Neutrophil (primary cell): ENCODE measurements around the gene ACACA.

Source experiments
- H3K27ac ChIP-seq: fragments of 200-600 bp; sonication (generic); 2 replicates; pipeline ENCODE4 v1.5.1; 2016; ENCODE audit warnings: mild to moderate bottlenecking, moderate library complexity
- H3K27me3 ChIP-seq: fragments of 200-600 bp; sonication (generic); 2 replicates; pipeline ENCODE4 v1.6.0; 2016; ENCODE audit warnings: mild to moderate bottlenecking
- H3K36me3 ChIP-seq: fragments of 200-600 bp; sonication (generic); 2 replicates; pipeline ENCODE4 v1.5.1; 2017
- H3K4me1 ChIP-seq, 2 experiments: fragments of 200-600 bp in 1 of 2; sonication (generic) in 1 of 2; 1 replicate in 1 of 2; 2 replicates in 1 of 2; pipeline versions ENCODE4 v1.5.1 to v1.6.1; 2013 to 2016; ENCODE audit warnings: low read depth in 1 of 2, low read length in 1 of 2, mild to moderate bottlenecking in 1 of 2, moderate library complexity in 1 of 2; ENCODE audit not compliant: control insufficient read depth in 1 of 2, insufficient read depth in 1 of 2
- H3K4me3 ChIP-seq, 2 experiments: fragments of 200-600 bp in 1 of 2; sonication (generic) in 1 of 2; 1 replicate in 1 of 2; 2 replicates in 1 of 2; pipeline ENCODE4 v1.5.1; 2013 to 2016; ENCODE audit warnings: low read depth in 1 of 2, low read length in 1 of 2, mild to moderate bottlenecking in 1 of 2, moderate library complexity in 1 of 2
- H3K9me3 ChIP-seq: fragments of 200-600 bp; sonication (generic); 2 replicates; pipeline ENCODE4 v1.5.1; 2016
- TF ChIP-seq, protein P1 (sequence below): fragments of 200-600 bp; sonication (generic); IDR thresholded peaks from 2 replicates; pipeline ENCODE4 v1.5.1; 2016; ENCODE audit warnings: antibody characterized with exemption

The ACACA gene

GRCh38 chr17:37283414-37283961 lies 123.1 kb downstream of the ACACA start:
- Histone ChIP-seq H3K9me3 (no peaks in the 10 kb centered on the region), H3K4me3 (no peak overlapping the region), H3K27ac (no peak overlapping the region), H3K36me3 (no peaks in the 10 kb centered on the region), H3K4me1 (peaks cover 8 to 10% of the 10 kb centered on the region in 2 experiments), H3K27me3 (no peaks in the 10 kb centered on the region)
- TF ChIP-seq, protein P1, sequence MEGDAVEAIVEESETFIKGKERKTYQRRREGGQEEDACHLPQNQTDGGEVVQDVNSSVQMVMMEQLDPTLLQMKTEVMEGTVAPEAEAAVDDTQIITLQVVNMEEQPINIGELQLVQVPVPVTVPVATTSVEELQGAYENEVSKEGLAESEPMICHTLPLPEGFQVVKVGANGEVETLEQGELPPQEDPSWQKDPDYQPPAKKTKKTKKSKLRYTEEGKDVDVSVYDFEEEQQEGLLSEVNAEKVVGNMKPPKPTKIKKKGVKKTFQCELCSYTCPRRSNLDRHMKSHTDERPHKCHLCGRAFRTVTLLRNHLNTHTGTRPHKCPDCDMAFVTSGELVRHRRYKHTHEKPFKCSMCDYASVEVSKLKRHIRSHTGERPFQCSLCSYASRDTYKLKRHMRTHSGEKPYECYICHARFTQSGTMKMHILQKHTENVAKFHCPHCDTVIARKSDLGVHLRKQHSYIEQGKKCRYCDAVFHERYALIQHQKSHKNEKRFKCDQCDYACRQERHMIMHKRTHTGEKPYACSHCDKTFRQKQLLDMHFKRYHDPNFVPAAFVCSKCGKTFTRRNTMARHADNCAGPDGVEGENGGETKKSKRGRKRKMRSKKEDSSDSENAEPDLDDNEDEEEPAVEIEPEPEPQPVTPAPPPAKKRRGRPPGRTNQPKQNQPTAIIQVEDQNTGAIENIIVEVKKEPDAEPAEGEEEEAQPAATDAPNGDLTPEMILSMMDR = no peak

- TF ChIP-seq, protein P1 = no peak
- H3K4me1 ChIP-seq = no peaks in the 10 kb centered on the region
- no peak overlapping the region for H3K27ac ChIP-seq
- no peaks in the 10 kb centered on the region for H3K9me3 ChIP-seq
- no peaks in the 10 kb centered on the region for H3K36me3 ChIP-seq
- no peaks in the 10 kb centered on the region for H3K27me3 ChIP-seq
- no peak overlapping the region for H3K4me3 ChIP-seq
Observed at GRCh38 chr17:37280841-37281240, 125.8 kb downstream of the ACACA start.

GRCh38 chr17:37278247-37278894 lies 128.3 kb downstream of the ACACA start:
- H3K36me3 ChIP-seq = no peaks in the 10 kb centered on the region
- TF ChIP-seq, protein P1 = no peak
- no peak overlapping the region for H3K4me3 ChIP-seq
- H3K4me1 ChIP-seq = peaks cover 8 to 9% of the 10 kb centered on the region in 2 experiments
- H3K27me3 ChIP-seq = no peaks in the 10 kb centered on the region
- no peaks in the 10 kb centered on the region for H3K9me3 ChIP-seq
- no peak overlapping the region for H3K27ac ChIP-seq

DNA sequence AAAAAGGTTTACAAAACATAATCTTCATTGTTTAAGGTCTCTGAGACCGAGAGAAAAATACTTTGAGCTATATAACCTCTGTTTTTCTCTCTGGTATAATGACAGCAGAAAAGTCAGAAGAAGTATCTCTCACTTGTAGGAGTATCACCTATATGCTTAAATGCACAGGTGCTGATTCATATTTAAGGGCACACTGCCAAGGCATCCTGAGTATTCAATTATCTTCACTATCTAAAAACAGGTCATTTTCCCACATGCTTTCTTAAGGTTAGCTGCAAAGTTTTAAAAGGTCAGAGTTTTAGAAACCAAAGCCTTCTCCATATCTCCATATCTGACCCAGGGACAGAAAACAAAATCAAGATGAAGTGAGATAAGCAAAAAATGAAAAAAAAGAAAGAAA lies 130.2 kb downstream of the ACACA start:
- H3K9me3 ChIP-seq = no peaks in the 10 kb centered on the region
- H3K27me3 ChIP-seq = no peaks in the 10 kb centered on the region
- no peak overlapping the region for H3K4me3 ChIP-seq
- no peak overlapping the region for H3K27ac ChIP-seq
- TF ChIP-seq, protein P1 = no peak
- peaks cover 11 to 14% of the 10 kb centered on the region in 2 experiments for H3K4me1 ChIP-seq
- H3K36me3 ChIP-seq = no peaks in the 10 kb centered on the region

DNA sequence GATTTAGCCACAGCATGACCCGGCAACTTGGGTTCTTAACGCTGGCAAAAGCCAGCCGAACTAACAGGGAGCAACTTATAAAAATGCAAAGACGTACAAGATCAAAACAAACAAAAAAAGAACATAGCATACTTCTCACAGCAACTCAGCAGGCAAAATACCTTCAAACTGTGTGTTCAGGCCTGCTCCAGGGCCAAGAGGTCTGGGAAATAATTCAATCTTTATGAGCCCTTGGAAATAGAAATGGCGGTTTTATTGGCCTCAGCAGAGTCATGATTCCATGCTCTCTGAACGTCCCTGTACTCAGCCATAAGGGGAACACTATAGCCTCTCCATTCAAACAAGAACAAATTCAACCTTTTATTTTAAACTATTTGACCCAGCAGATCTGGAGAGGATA lies 132.2 kb downstream of the ACACA start:
- Histone ChIP-seq H3K27ac (peak overlapping the region; percentile 64), H3K36me3 (no peaks in the 10 kb centered on the region), H3K4me1 (peaks cover 11 to 14% of the 10 kb centered on the region in 2 experiments), H3K4me3 (no peak overlapping the region), H3K27me3 (no peaks in the 10 kb centered on the region), H3K9me3 (no peaks in the 10 kb centered on the region)
- TF ChIP-seq, protein P1 = no peak
